Measurements from ENCODE around the gene YY1.

Gene YY1

DNA sequence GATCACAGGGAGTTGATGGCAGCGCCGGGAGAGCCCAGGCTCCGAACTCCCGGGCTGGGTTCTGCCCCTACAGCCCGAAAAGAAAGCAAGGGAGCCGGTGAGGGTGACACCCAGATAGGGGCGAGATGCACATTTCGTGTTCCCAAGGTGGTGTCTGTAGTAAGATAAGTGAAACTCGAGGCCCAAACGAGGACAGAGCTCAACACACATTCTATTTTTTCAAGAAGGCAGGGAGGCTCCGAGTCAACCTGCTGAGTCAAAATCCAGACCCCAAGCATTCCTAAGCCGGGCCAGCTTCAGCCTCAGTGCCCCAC lies 24.2 kb upstream of the YY1 start:
- peak overlapping the region; percentile 82 for H2AFZ ChIP-seq (ENCODE audit: low read length)
- no peaks in the 10 kb centered on the region for H4K20me1 ChIP-seq (ENCODE audit: insufficient read depth, low read length, poor library complexity, severe bottlenecking)
- H3K36me3 ChIP-seq (ENCODE audit: insufficient read depth, low read length): no peaks in the 10 kb centered on the region
- H3K79me2 ChIP-seq (ENCODE audit: insufficient read depth, low read length): peaks cover 70% of the 10 kb centered on the region
- no peaks in the 10 kb centered on the region for H3K9me2 ChIP-seq (replicated peaks; ENCODE audit: low read depth, low read length)
- H3K4me1 ChIP-seq (ENCODE audit: insufficient read depth, low read length, poor library complexity, severe bottlenecking): peaks cover 20% of the 10 kb centered on the region
- no peaks in the 10 kb centered on the region for H3K27me3 ChIP-seq (ENCODE audit: insufficient read depth, low read length, poor library complexity, severe bottlenecking)
- no peaks in the 10 kb centered on the region for H3K9me3 ChIP-seq (ENCODE audit: insufficient read depth, low read depth, low read length)
- TF ChIP-seq EZH2phosphoT487 (IDR thresholded peaks at IDR 0.05; ENCODE audit: borderline replicate concordance): no peak
- TF ChIP-seq, protein P1, sequence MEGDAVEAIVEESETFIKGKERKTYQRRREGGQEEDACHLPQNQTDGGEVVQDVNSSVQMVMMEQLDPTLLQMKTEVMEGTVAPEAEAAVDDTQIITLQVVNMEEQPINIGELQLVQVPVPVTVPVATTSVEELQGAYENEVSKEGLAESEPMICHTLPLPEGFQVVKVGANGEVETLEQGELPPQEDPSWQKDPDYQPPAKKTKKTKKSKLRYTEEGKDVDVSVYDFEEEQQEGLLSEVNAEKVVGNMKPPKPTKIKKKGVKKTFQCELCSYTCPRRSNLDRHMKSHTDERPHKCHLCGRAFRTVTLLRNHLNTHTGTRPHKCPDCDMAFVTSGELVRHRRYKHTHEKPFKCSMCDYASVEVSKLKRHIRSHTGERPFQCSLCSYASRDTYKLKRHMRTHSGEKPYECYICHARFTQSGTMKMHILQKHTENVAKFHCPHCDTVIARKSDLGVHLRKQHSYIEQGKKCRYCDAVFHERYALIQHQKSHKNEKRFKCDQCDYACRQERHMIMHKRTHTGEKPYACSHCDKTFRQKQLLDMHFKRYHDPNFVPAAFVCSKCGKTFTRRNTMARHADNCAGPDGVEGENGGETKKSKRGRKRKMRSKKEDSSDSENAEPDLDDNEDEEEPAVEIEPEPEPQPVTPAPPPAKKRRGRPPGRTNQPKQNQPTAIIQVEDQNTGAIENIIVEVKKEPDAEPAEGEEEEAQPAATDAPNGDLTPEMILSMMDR (conservative IDR thresholded peaks at IDR 0.05; ENCODE audit: low read length): no peak
- H3K9ac ChIP-seq (ENCODE audit: low read depth, low read length, poor library complexity, severe bottlenecking): peak overlapping the region; percentile 93
- peak overlapping the region; percentile 90 for H3K4me2 ChIP-seq (ENCODE audit: low read depth, low read length, poor library complexity, severe bottlenecking)
- peaks cover 7% of the 10 kb centered on the region; the same call in 1 of the 2 replicates for H3F3A ChIP-seq (ENCODE audit: low read depth)
- H3K4me3 ChIP-seq (ENCODE audit: low read length, poor library complexity, severe bottlenecking): peak overlapping the region; percentile 93

- no peak for TF ChIP-seq EZH2phosphoT487 (IDR thresholded peaks at IDR 0.05; ENCODE audit: borderline replicate concordance)
- TF ChIP-seq, protein P1 (conservative IDR thresholded peaks at IDR 0.05; ENCODE audit: low read length): no peak
Observed at GRCh38 chr14:100215330-100215885, 23.5 kb upstream of the YY1 start.

GRCh38 chr14:100219126-100219785 lies 19.7 kb upstream of the YY1 start:
- Histone ChIP-seq H4K20me1 (ENCODE audit: insufficient read depth, low read length, poor library complexity, severe bottlenecking) (no peaks in the 10 kb centered on the region), H3K9me3 (ENCODE audit: insufficient read depth, low read depth, low read length) (no peaks in the 10 kb centered on the region), H3K4me3 (ENCODE audit: low read length, poor library complexity, severe bottlenecking) (no peak overlapping the region), H3K27me3 (ENCODE audit: insufficient read depth, low read length, poor library complexity, severe bottlenecking) (no peaks in the 10 kb centered on the region), H2AFZ (ENCODE audit: low read length) (no peak overlapping the region), H3K36me3 (ENCODE audit: insufficient read depth, low read length) (no peaks in the 10 kb centered on the region), H3F3A (ENCODE audit: low read depth) (peaks cover 7% of the 10 kb centered on the region; the same call in 1 of the 2 replicates), H3K9ac (ENCODE audit: low read depth, low read length, poor library complexity, severe bottlenecking) (no peak overlapping the region), H3K9me2 (replicated peaks; ENCODE audit: low read depth, low read length) (no peaks in the 10 kb centered on the region), H3K79me2 (ENCODE audit: insufficient read depth, low read length) (peaks cover 82% of the 10 kb centered on the region), H3K4me2 (ENCODE audit: low read depth, low read length, poor library complexity, severe bottlenecking) (no peak overlapping the region), H3K4me1 (ENCODE audit: insufficient read depth, low read length, poor library complexity, severe bottlenecking) (peaks cover 38% of the 10 kb centered on the region)
- TF ChIP-seq EZH2phosphoT487 (IDR thresholded peaks at IDR 0.05; ENCODE audit: borderline replicate concordance): no peak

More at GRCh38 chr14:100215330-100215885, 23.5 kb upstream of the YY1 start:
- H3K4me1 ChIP-seq (ENCODE audit: insufficient read depth, low read length, poor library complexity, severe bottlenecking): peaks cover 20% of the 10 kb centered on the region
- no peaks in the 10 kb centered on the region for H3K27me3 ChIP-seq (ENCODE audit: insufficient read depth, low read length, poor library complexity, severe bottlenecking)
- H2AFZ ChIP-seq (ENCODE audit: low read length): no peak overlapping the region
- H3K79me2 ChIP-seq (ENCODE audit: insufficient read depth, low read length): peaks cover 74% of the 10 kb centered on the region
- no peak overlapping the region for H3K4me3 ChIP-seq (ENCODE audit: low read length, poor library complexity, severe bottlenecking)
- no peak overlapping the region for H3K4me2 ChIP-seq (ENCODE audit: low read depth, low read length, poor library complexity, severe bottlenecking)
- H4K20me1 ChIP-seq (ENCODE audit: insufficient read depth, low read length, poor library complexity, severe bottlenecking): no peaks in the 10 kb centered on the region
- H3K36me3 ChIP-seq (ENCODE audit: insufficient read depth, low read length): no peaks in the 10 kb centered on the region
- no peaks in the 10 kb centered on the region for H3K9me2 ChIP-seq (replicated peaks; ENCODE audit: low read depth, low read length)
- peaks cover 7% of the 10 kb centered on the region; the same call in 1 of the 2 replicates for H3F3A ChIP-seq (ENCODE audit: low read depth)
- no peaks in the 10 kb centered on the region for H3K9me3 ChIP-seq (ENCODE audit: insufficient read depth, low read depth, low read length)
- no peak overlapping the region for H3K9ac ChIP-seq (ENCODE audit: low read depth, low read length, poor library complexity, severe bottlenecking)

Data from Loucy (cell line).